ENCODE results near the gene SLC9A9.

SLC9A9 gene

GRCh38 chr3:143344516-143345165 is 503.6 kb downstream of the SLC9A9 start:
- DNase-seq, result no peak
- TF ChIP-seq CTCF (IDR thresholded peaks at IDR 0.05; ENCODE audit: low read length) (no peak), EZH2phosphoT487 (IDR thresholded peaks at IDR 0.05; ENCODE audit: low read length) (no peak), EZH2 (optimal IDR thresholded peaks at IDR 0.05; ENCODE audit: low read depth, low read length) (no peak)
- Histone ChIP-seq H3K36me3 (replicated peaks; ENCODE audit: insufficient read depth, low read length) (no peaks in the 10 kb centered on the region), H3K9ac (ENCODE audit: low read length) (no peak overlapping the region), H3K9me3 (replicated peaks; ENCODE audit: insufficient read depth, low read length) (no peaks in the 10 kb centered on the region), H2AFZ (ENCODE audit: low read length) (no peak overlapping the region), H3K27me3 (replicated peaks; ENCODE audit: insufficient read depth, low read length) (no peaks in the 10 kb centered on the region), H3K4me3 (ENCODE audit: low read length) (no peak overlapping the region), H3K79me2 (ENCODE audit: low read length) (no peaks in the 10 kb centered on the region), H3F3A (ENCODE audit: insufficient read depth, low read length) (no peaks in the 10 kb centered on the region), H4K20me1 (ENCODE audit: insufficient read depth, low read length) (no peaks in the 10 kb centered on the region), H3K4me2 (ENCODE audit: low read depth, low read length) (no peak overlapping the region), H3K4me1 (ENCODE audit: low read length) (0 out of 2 replicates have a peak, but pooled peaks cover 7% of the 10 kb centered on the region), H3K9me2 (replicated peaks; ENCODE audit: insufficient read depth, low read length) (no peaks in the 10 kb centered on the region), H3K27ac (ENCODE audit: low read length) (no peak overlapping the region)

- no peaks in the 10 kb centered on the region for H3K36me3 ChIP-seq (replicated peaks; ENCODE audit: insufficient read depth, low read length)
- no peak for DNase-seq
- H4K20me1 ChIP-seq (ENCODE audit: insufficient read depth, low read length), result no peaks in the 10 kb centered on the region
- H2AFZ ChIP-seq (ENCODE audit: low read length), result no peak overlapping the region
- H3K9me2 ChIP-seq (replicated peaks; ENCODE audit: insufficient read depth, low read length), result no peaks in the 10 kb centered on the region
- H3F3A ChIP-seq (ENCODE audit: insufficient read depth, low read length), result no peaks in the 10 kb centered on the region
- no peaks in the 10 kb centered on the region for H3K9me3 ChIP-seq (replicated peaks; ENCODE audit: insufficient read depth, low read length)
- no peak overlapping the region for H3K9ac ChIP-seq (ENCODE audit: low read length)
- H3K4me1 ChIP-seq (ENCODE audit: low read length), result 0 out of 2 replicates have a peak, but pooled peaks cover 6% of the 10 kb centered on the region
- H3K27ac ChIP-seq (ENCODE audit: low read length), result no peak overlapping the region
- no peaks in the 10 kb centered on the region for H3K27me3 ChIP-seq (replicated peaks; ENCODE audit: insufficient read depth, low read length)
- TF ChIP-seq CTCF (IDR thresholded peaks at IDR 0.05; ENCODE audit: low read length) (no peak), EZH2 (optimal IDR thresholded peaks at IDR 0.05; ENCODE audit: low read depth, low read length) (no peak), EZH2phosphoT487 (IDR thresholded peaks at IDR 0.05; ENCODE audit: low read length) (no peak)
- no peaks in the 10 kb centered on the region for H3K79me2 ChIP-seq (ENCODE audit: low read length)
- H3K4me3 ChIP-seq (ENCODE audit: low read length), result no peak overlapping the region
- no peak overlapping the region for H3K4me2 ChIP-seq (ENCODE audit: low read depth, low read length)
Observed at GRCh38 chr3:143343944-143344343, 504.3 kb downstream of the SLC9A9 start.

GRCh38 chr3:143343031-143343430 is 505.2 kb downstream of the SLC9A9 start:
- Histone ChIP-seq H2AFZ (ENCODE audit: low read length) (no peak overlapping the region), H3K36me3 (replicated peaks; ENCODE audit: insufficient read depth, low read length) (no peaks in the 10 kb centered on the region), H3K79me2 (ENCODE audit: low read length) (no peaks in the 10 kb centered on the region), H3F3A (ENCODE audit: insufficient read depth, low read length) (no peaks in the 10 kb centered on the region), H3K27ac (ENCODE audit: low read length) (no peak overlapping the region), H3K4me2 (ENCODE audit: low read depth, low read length) (no peak overlapping the region), H3K4me3 (ENCODE audit: low read length) (no peak overlapping the region), H3K9me2 (replicated peaks; ENCODE audit: insufficient read depth, low read length) (no peaks in the 10 kb centered on the region), H3K4me1 (ENCODE audit: low read length) (no peaks in the 10 kb centered on the region), H3K9ac (ENCODE audit: low read length) (no peak overlapping the region), H4K20me1 (ENCODE audit: insufficient read depth, low read length) (no peaks in the 10 kb centered on the region), H3K27me3 (replicated peaks; ENCODE audit: insufficient read depth, low read length) (no peaks in the 10 kb centered on the region), H3K9me3 (replicated peaks; ENCODE audit: insufficient read depth, low read length) (no peaks in the 10 kb centered on the region)
- TF ChIP-seq CTCF (IDR thresholded peaks at IDR 0.05; ENCODE audit: low read length) (no peak), EZH2phosphoT487 (IDR thresholded peaks at IDR 0.05; ENCODE audit: low read length) (no peak), EZH2 (optimal IDR thresholded peaks at IDR 0.05; ENCODE audit: low read depth, low read length) (no peak)
- no peak for DNase-seq
